Hepatocyte (in vitro differentiated cells): ENCODE results near the gene ERBB2. TPM values are rescaled to one million over a fixed set of nuclear protein-coding genes. Genes with fewer than 3 reads are reported as not detected.

Experiments
- DNase-seq: peaks from one replicate; pipeline ENCODE4 v3.0.0-alpha.2; 2016; ENCODE audit warnings: low spot score
- H2AFZ ChIP-seq: fragments of 200-600 bp; sonication (generic); 2 replicates; pipeline ENCODE4 v1.6.0; 2016; ENCODE audit warnings: antibody characterized with exemption, mild to moderate bottlenecking
- H3K27ac ChIP-seq: fragments of 200-600 bp; sonication (generic); 2 replicates; pipeline ENCODE4 v1.5.1; 2016; ENCODE audit warnings: mild to moderate bottlenecking
- H3K27me3 ChIP-seq: fragments of 200-600 bp; sonication (generic); 2 replicates; pipeline ENCODE4 v1.6.1; 2016
- H3K36me3 ChIP-seq: fragments of 200-600 bp; sonication (generic); replicated peaks from 2 replicates; pipeline ENCODE4 v1.5.1; 2016; ENCODE audit warnings: low read depth; ENCODE audit not compliant: insufficient read depth
- H3K4me1 ChIP-seq: fragments of 200-600 bp; sonication (generic); 2 replicates; pipeline ENCODE4 v1.5.1; 2016; ENCODE audit warnings: mild to moderate bottlenecking, moderate library complexity; ENCODE audit not compliant: insufficient read depth
- H3K4me2 ChIP-seq: fragments of 200-600 bp; sonication (generic); 2 replicates; pipeline ENCODE4 v1.6.0; 2016
- H3K4me3 ChIP-seq: fragments of 200-600 bp; sonication (generic); 2 replicates; pipeline ENCODE4 v1.5.1; 2016; ENCODE audit warnings: mild to moderate bottlenecking
- H3K79me2 ChIP-seq: fragments of 200-600 bp; sonication (generic); 2 replicates; pipeline ENCODE4 v1.6.0; 2017; ENCODE audit warnings: mild to moderate bottlenecking
- H3K9me2 ChIP-seq: fragments of 200-600 bp; sonication (generic); replicated peaks from 2 replicates; pipeline ENCODE4 v1.6.0; 2017; ENCODE audit warnings: mild to moderate bottlenecking; ENCODE audit not compliant: insufficient read depth
- H3K9me3 ChIP-seq: fragments of 200-600 bp; sonication (generic); 2 replicates; pipeline ENCODE4 v1.5.1; 2016; ENCODE audit warnings: low read depth, mild to moderate bottlenecking
- H4K20me1 ChIP-seq: fragments of 200-600 bp; sonication (generic); 2 replicates; pipeline ENCODE4 v1.6.0; 2016; ENCODE audit warnings: mild to moderate bottlenecking; ENCODE audit not compliant: insufficient read depth, poor library complexity, severe bottlenecking
- EZH2 ChIP-seq: fragments of 200-600 bp; sonication (generic); IDR thresholded peaks from 2 replicates; pipeline ENCODE4 v1.6.1; 2016; ENCODE audit warnings: antibody characterized with exemption, mild to moderate bottlenecking, borderline replicate concordance
- EZH2phosphoT487 ChIP-seq: fragments of 200-600 bp; sonication (generic); IDR thresholded peaks from one replicate; pipeline ENCODE4 v1.6.1; 2018; ENCODE audit warnings: antibody characterized with exemption, mild to moderate bottlenecking, low read depth, moderate library complexity; ENCODE audit not compliant: unreplicated experiment, severe bottlenecking
- WGBS: methylation state at CpG from one replicate; pipeline ENCODE4 v1.1.6; 2016; ENCODE audit warnings: low lambda C conversion rate; ENCODE audit errors: missing lambda C conversion rate; 5-methylcytosine and 5-hydroxymethylcytosine counted together
- polyA plus RNA-seq: library from polyadenylated mRNA; unstranded; fragments of >200 nt; fragmentation: Nextera tagmentation; extraction: Ambion mirVana; gene quantifications from 2 replicates; pipeline ENCODE4 v1.2.1, GENCODE V29; 2016
- total RNA-seq: library from RNA; depleted of rRNA; stranded (reverse); fragments of >200 nt; gene quantifications from 2 replicates; pipeline ENCODE4 v1.2.3, GENCODE V29; 2014
- TF ChIP-seq, protein P1 (sequence below): fragments of 200-600 bp; sonication (generic); IDR thresholded peaks from 2 replicates; pipeline ENCODE4 v1.5.1; 2016; ENCODE audit warnings: antibody characterized with exemption, mild to moderate bottlenecking; ENCODE audit not compliant: poor library complexity

ERBB2 gene
- total and polyA plus RNA-seq, 2 experiments from 2014 or later, result 76.4 to 93.1 TPM

DNA sequence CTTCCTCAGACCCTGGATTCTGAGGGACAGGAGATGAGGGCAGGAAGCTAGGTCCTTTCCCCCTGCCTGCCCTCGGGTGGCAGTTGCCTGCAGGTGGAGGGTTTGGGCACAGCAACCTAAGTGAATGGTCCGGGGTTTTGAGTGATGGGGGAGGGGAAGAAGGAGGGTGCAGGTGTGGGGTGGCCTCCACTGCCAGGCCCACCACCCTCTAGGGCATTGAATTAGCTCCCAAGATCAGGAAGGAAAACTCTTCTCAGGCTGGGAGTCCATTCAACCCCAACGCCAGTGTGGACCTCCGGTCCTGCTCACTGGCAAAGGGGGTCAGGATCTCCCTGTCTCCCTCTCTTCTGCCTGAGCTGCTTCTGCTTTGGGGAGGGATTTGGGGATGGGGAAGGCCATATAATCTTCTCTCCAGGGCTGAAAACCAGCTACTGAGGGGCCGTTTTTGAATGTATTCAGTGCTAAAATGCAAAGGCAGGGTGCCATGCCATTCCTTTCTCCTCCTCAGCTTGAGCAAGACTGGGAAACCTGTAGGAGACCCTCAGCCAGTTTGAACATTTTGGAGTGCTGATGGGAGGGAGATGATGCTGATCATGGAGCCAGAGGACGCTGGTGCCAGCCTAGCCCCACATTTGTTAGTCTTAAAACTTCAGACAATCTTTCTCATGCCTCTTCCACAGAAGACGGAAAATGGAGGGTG lies 56.7 kb downstream of the ERBB2 start:
- H2AFZ ChIP-seq, result no peak overlapping the region
- DNase-seq, result no peak
- no peak overlapping the region for H3K27ac ChIP-seq
- no peaks in the 10 kb centered on the region for H3K9me2 ChIP-seq
- no peaks in the 10 kb centered on the region for H3K79me2 ChIP-seq
- H3K4me3 ChIP-seq, result no peak overlapping the region
- no peaks in the 10 kb centered on the region for H3K36me3 ChIP-seq
- TF ChIP-seq, protein P1, sequence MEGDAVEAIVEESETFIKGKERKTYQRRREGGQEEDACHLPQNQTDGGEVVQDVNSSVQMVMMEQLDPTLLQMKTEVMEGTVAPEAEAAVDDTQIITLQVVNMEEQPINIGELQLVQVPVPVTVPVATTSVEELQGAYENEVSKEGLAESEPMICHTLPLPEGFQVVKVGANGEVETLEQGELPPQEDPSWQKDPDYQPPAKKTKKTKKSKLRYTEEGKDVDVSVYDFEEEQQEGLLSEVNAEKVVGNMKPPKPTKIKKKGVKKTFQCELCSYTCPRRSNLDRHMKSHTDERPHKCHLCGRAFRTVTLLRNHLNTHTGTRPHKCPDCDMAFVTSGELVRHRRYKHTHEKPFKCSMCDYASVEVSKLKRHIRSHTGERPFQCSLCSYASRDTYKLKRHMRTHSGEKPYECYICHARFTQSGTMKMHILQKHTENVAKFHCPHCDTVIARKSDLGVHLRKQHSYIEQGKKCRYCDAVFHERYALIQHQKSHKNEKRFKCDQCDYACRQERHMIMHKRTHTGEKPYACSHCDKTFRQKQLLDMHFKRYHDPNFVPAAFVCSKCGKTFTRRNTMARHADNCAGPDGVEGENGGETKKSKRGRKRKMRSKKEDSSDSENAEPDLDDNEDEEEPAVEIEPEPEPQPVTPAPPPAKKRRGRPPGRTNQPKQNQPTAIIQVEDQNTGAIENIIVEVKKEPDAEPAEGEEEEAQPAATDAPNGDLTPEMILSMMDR, result no peak
- TF ChIP-seq EZH2 (no peak), EZH2phosphoT487 (no peak)
- H3K27me3 ChIP-seq, result no peaks in the 10 kb centered on the region
- H4K20me1 ChIP-seq, result no peaks in the 10 kb centered on the region
- H3K4me1 ChIP-seq, result peaks cover 6% of the 10 kb centered on the region
- WGBS, result 77% methylated on average over 7 of the region's 7 CpGs
- H3K9me3 ChIP-seq, result no peaks in the 10 kb centered on the region
- H3K4me2 ChIP-seq, result no peak overlapping the region

DNA sequence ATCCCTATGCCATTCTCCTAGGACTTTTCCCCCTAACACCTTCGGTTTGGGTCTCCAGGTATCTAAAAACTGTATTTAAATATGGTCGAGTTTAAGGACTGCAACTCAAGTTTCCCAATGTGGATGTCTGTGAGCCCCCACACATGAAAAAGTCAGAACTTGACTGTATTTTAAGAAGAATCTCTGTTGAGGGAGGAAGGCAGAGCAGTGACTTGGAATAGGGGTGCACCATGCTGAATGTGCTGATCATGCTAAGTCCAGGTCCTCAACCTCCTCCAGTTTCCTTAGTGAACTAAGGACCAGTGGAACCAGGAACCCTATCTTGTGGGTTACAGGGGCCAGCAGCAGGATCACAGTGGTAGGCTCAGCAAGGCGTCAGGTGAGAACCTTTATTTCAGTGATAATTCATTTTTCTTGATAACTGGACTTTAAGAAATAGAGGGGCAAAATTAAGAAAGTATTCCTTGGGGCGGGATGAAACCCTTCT lies 57.4 kb downstream of the ERBB2 start:
- Histone ChIP-seq H3K9me2 (no peaks in the 10 kb centered on the region), H3K4me1 (peaks cover 6% of the 10 kb centered on the region), H3K4me2 (no peak overlapping the region), H3K27ac (no peak overlapping the region), H3K27me3 (no peaks in the 10 kb centered on the region), H3K4me3 (no peak overlapping the region), H4K20me1 (no peaks in the 10 kb centered on the region), H3K9me3 (no peaks in the 10 kb centered on the region), H3K36me3 (no peaks in the 10 kb centered on the region), H3K79me2 (no peaks in the 10 kb centered on the region), H2AFZ (no peak overlapping the region)
- TF ChIP-seq EZH2, result no peak
- TF ChIP-seq EZH2phosphoT487, result no peak
- TF ChIP-seq, protein P1, result no peak
- 88% methylated on average over 4 of the region's 4 CpGs for WGBS
- DNase-seq, result no peak

- no peaks in the 10 kb centered on the region for H4K20me1 ChIP-seq
- no peaks in the 10 kb centered on the region for H3K9me3 ChIP-seq
- H3K9me2 ChIP-seq, result no peaks in the 10 kb centered on the region
- DNase-seq, result no peak
- no peak overlapping the region for H3K4me3 ChIP-seq
- H3K4me1 ChIP-seq, result peaks cover 6% of the 10 kb centered on the region
- no peaks in the 10 kb centered on the region for H3K36me3 ChIP-seq
- H3K27ac ChIP-seq, result no peak overlapping the region
- H3K27me3 ChIP-seq, result no peaks in the 10 kb centered on the region
- H3K79me2 ChIP-seq, result no peaks in the 10 kb centered on the region
- TF ChIP-seq EZH2 (no peak), EZH2phosphoT487 (no peak)
- TF ChIP-seq, protein P1, result no peak
- no peak overlapping the region for H3K4me2 ChIP-seq
- no peak overlapping the region for H2AFZ ChIP-seq
- 84% methylated on average over 12 of the region's 12 CpGs for WGBS
Observed at GRCh38 chr17:39757931-39758873, 58.3 kb downstream of the ERBB2 start.
